Endodermal cell (in vitro differentiated cells): Measurements from ENCODE around the gene ABLIM2. TPM values are rescaled to one million over a fixed set of nuclear protein-coding genes. Genes with fewer than 3 reads are reported as not detected.

ENCODE experiments used
- DNase-seq: peaks from one replicate; pipeline ENCODE4 v3.0.0-alpha.2; 2017
- H3K27ac ChIP-seq: 2 replicates; pipeline ENCODE4 v1.5.1; 2013; ENCODE audit warnings: mild to moderate bottlenecking, low read depth, low read length, moderate library complexity
- H3K27me3 ChIP-seq: 2 replicates; pipeline ENCODE4 v1.6.1; 2013; ENCODE audit warnings: mild to moderate bottlenecking, low read length, moderate library complexity; ENCODE audit not compliant: insufficient read depth, control insufficient read depth, poor library complexity, severe bottlenecking
- H3K36me3 ChIP-seq: 2 replicates; pipeline ENCODE4 v1.7.0; 2013; ENCODE audit warnings: mild to moderate bottlenecking, low read length, moderate library complexity; ENCODE audit not compliant: control insufficient read depth, insufficient read depth
- H3K4me1 ChIP-seq: one replicate; pipeline ENCODE4 v1.7.0; 2013; ENCODE audit warnings: low read length; ENCODE audit not compliant: control insufficient read depth, insufficient read depth
- H3K4me3 ChIP-seq: 2 replicates; pipeline ENCODE4 v1.5.1; 2013; ENCODE audit warnings: mild to moderate bottlenecking, low read length, moderate library complexity
- H3K9ac ChIP-seq: 2 replicates; pipeline ENCODE4 v1.6.1; 2013; ENCODE audit warnings: mild to moderate bottlenecking, low read length, moderate library complexity; ENCODE audit not compliant: poor library complexity, severe bottlenecking; ENCODE audit errors: extremely low read depth
- H3K9me3 ChIP-seq: 2 replicates; pipeline ENCODE4 v1.6.1; 2013; ENCODE audit warnings: mild to moderate bottlenecking, low read length, moderate library complexity; ENCODE audit not compliant: control insufficient read depth
- H3K27ac Mint-ChIP-seq: 2 replicates; pipeline ENCODE4 v1.8.0; 2020; ENCODE audit warnings: mixed read lengths
- H3K27me3 Mint-ChIP-seq: 2 replicates; pipeline ENCODE4 v1.8.0; 2021; ENCODE audit warnings: mild to moderate bottlenecking, mixed read lengths; ENCODE audit not compliant: insufficient read depth
- H3K36me3 Mint-ChIP-seq: 2 replicates; pipeline ENCODE4 v1.8.0; 2020; ENCODE audit warnings: low read depth, mixed read lengths
- H3K4me1 Mint-ChIP-seq: 2 replicates; pipeline ENCODE4 v1.8.0; 2020; ENCODE audit warnings: mixed read lengths
- H3K4me3 Mint-ChIP-seq: 2 replicates; pipeline ENCODE4 v1.8.0; 2020; ENCODE audit warnings: mild to moderate bottlenecking, moderate library complexity, mixed read lengths
- H3K9me3 Mint-ChIP-seq: 2 replicates; pipeline ENCODE4 v1.8.0; 2020; ENCODE audit warnings: mild to moderate bottlenecking, mixed read lengths
- CTCF ChIP-seq: fragments of 200-600 bp; sonication (generic); conservative IDR thresholded peaks from 2 replicates; pipeline ENCODE4 v1.5.0; 2021; ENCODE audit warnings: antibody characterized with exemption, mild to moderate bottlenecking
- WGBS, 2 experiments: methylation state at CpG; one replicate each; pipeline versions ENCODE4 v1.1.5 to v1.1.7; 2013; ENCODE audit warnings: missing lambda C conversion rate in 2 of 2, mixed read lengths in 1 of 2; ENCODE audit not compliant: insufficient coverage in 1 of 2, insufficient read length in 1 of 2; 5-methylcytosine and 5-hydroxymethylcytosine counted together
- total RNA-seq, 2 donors: library from RNA; stranded (reverse); fragmentation: NEBNext Ultra II Directional in 1 of 2; extraction: Animal tissue kit (Norgen Biotek cat#: 25700) in 1 of 2; gene quantifications; 2 replicates in 1 of 2; 3 replicates in 1 of 2; pipeline ENCODE4 v1.2.1, GENCODE V29; 2021

Gene ABLIM2
- total RNA-seq, 2 donors from 2014 or later, result 0.35 to 1.6 TPM

GRCh38 chr4:8005814-8006215 lies 152.8 kb downstream of the ABLIM2 start:
- no peaks in the 10 kb centered on the region for H3K27me3 Mint-ChIP-seq
- H3K36me3 Mint-ChIP-seq, result no peaks in the 10 kb centered on the region
- no peak overlapping the region for H3K4me3 Mint-ChIP-seq

GRCh38 chr4:8005033-8005808 lies 153.4 kb downstream of the ABLIM2 start:
- H3K27ac Mint-ChIP-seq, result no peak overlapping the region
- no peaks in the 10 kb centered on the region for H3K9me3 Mint-ChIP-seq
- Histone ChIP-seq H3K9ac (no peak overlapping the region), H3K9me3 (no peaks in the 10 kb centered on the region), H3K27me3 (no peaks in the 10 kb centered on the region), H3K4me3 (no peak overlapping the region), H3K27ac (no peak overlapping the region), H3K36me3 (no peaks in the 10 kb centered on the region), H3K4me1 (peaks cover 4% of the 10 kb centered on the region)
- H3K36me3 Mint-ChIP-seq, result no peaks in the 10 kb centered on the region
- H3K27me3 Mint-ChIP-seq, result no peaks in the 10 kb centered on the region
- no peak for DNase-seq
- no peak overlapping the region for H3K4me3 Mint-ChIP-seq
- no peak for TF ChIP-seq CTCF
- WGBS, 2 experiments, result 86 to 91% methylated on average over 13 to 36 of the region's 36 CpGs
- H3K4me1 Mint-ChIP-seq, result peaks cover 2% of the 10 kb centered on the region

More at GRCh38 chr4:8005814-8006215, 152.8 kb downstream of the ABLIM2 start:
- Histone ChIP-seq H3K36me3 (no peaks in the 10 kb centered on the region), H3K4me1 (peaks cover 4% of the 10 kb centered on the region), H3K4me3 (no peak overlapping the region), H3K9ac (no peak overlapping the region), H3K27ac (no peak overlapping the region), H3K9me3 (no peaks in the 10 kb centered on the region), H3K27me3 (no peaks in the 10 kb centered on the region)
- no peak for TF ChIP-seq CTCF
- H3K27ac Mint-ChIP-seq, result no peak overlapping the region
- DNase-seq, result no peak
- H3K9me3 Mint-ChIP-seq, result no peaks in the 10 kb centered on the region
- 91 to 92% methylated on average over 4 to 10 of the region's 10 CpGs for WGBS, 2 experiments
- H3K4me1 Mint-ChIP-seq, result peaks cover 6% of the 10 kb centered on the region

GRCh38 chr4:8004066-8004465 lies 154.5 kb downstream of the ABLIM2 start:
- TF ChIP-seq CTCF, result no peak
- H3K36me3 ChIP-seq, result no peaks in the 10 kb centered on the region
- Mint-ChIP-seq H3K9me3 (no peaks in the 10 kb centered on the region), H3K27ac (no peak overlapping the region), H3K36me3 (no peaks in the 10 kb centered on the region), H3K27me3 (no peaks in the 10 kb centered on the region), H3K4me3 (no peak overlapping the region), H3K4me1 (no peaks in the 10 kb centered on the region)
- no peaks in the 10 kb centered on the region for H3K9me3 ChIP-seq
- no peak for DNase-seq
- no peak overlapping the region for H3K27ac ChIP-seq
- no peaks in the 10 kb centered on the region for H3K27me3 ChIP-seq
- WGBS, 2 experiments, result 77% methylated on average over 6 of the region's 6 CpGs; no CpG with 5 or more reads in 1 of the 2 experiments
- no peak overlapping the region for H3K9ac ChIP-seq
- no peaks in the 10 kb centered on the region for H3K4me1 ChIP-seq
- no peak overlapping the region for H3K4me3 ChIP-seq
